Fibroblast of the aortic adventitia (primary cell): ENCODE data around the gene NCKAP5. TPM values are rescaled to one million over a fixed set of nuclear protein-coding genes. Genes with fewer than 3 reads are reported as not detected.
"Not testable (repeated sequence)": the region's sequence is repeated elsewhere in the genome, so short reads cannot be mapped to it uniquely, and the experiment has no call there.

ENCODE experiments used
- DNase-seq: peaks from one replicate; pipeline ENCODE4 v3.0.0-alpha.2; 2010; ENCODE audit warnings: low read depth
- H3K4me3 ChIP-seq: 2 replicates; pipeline ENCODE4 v1.5.1; 2011; ENCODE audit warnings: low read depth, mild to moderate bottlenecking, control low read depth, low read length, moderate library complexity
- CTCF ChIP-seq: IDR thresholded peaks from 2 replicates; pipeline ENCODE4 v1.5.1; 2011; ENCODE audit warnings: mild to moderate bottlenecking, low read length, control low read depth, inconsistent platforms; ENCODE audit not compliant: insufficient read depth
- total RNA-seq: library from RNA; depleted of rRNA; stranded (reverse); fragments of >200 nt; gene quantifications from 2 replicates; pipeline ENCODE4 v1.2.3, GENCODE V29; 2012; ENCODE audit warnings: low replicate concordance

The NCKAP5 gene
- total RNA-seq, 1 donor, result 4.4 TPM

GRCh38 chr2:133521146-133521745, 47.0 kb downstream of the NCKAP5 start:
- no peak for TF ChIP-seq CTCF
- DNase-seq, result no peak
- no peak overlapping the region for H3K4me3 ChIP-seq

DNA sequence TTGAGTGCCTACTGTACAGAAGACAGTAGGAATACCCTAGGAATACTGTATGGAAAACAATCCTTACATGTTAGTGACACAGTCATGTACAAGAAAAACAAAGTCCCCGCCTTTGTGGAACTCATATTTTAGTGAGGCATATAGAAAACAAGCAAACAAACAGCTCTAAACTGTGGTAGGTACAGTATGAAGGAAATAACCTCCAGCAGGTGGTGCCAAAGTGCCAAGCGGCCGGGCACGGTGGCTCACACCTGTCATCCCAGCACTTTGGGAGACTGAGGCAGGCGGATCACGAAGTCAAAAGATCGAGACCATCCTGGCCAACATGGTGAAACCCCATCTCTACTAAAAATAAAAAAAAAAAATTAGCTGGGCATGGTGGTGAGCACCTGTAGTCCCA, 48.6 kb downstream of the NCKAP5 start:
- not testable (repeated sequence) for DNase-seq, H3K4me3 ChIP-seq

DNA sequence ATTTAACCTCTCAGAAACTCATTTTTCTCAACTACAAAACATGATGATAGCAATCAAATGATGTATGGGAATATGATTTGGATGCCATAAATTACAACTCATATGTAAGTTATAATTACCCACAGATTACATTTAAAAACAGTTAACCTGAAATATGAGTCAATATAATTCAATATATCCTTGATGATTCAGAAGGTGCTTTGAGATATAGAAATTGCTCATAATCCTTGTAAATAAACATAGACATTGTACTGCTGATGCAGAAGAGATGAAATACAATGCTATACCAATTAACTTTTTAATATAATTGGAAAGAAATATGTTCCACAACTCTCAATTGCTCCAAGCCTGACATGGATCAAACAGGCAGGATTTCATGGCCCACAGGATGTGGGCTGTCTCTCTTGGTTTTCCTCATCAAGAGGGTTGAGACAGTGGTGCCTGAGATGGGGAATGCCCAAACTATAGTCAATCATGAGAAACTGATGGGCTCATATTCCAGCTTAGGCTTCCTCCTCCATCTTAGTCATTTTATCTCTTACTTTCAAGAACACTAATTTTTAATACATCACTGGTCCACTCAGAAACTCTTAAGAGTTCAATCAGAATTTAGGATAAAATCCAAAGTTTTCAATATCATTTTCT, 49.4 kb downstream of the NCKAP5 start:
- no peak for TF ChIP-seq CTCF
- no peak overlapping the region for H3K4me3 ChIP-seq
- no peak for DNase-seq

GRCh38 chr2:133517876-133518275, 50.4 kb downstream of the NCKAP5 start:
- H3K4me3 ChIP-seq, result no peak overlapping the region
- no peak for TF ChIP-seq CTCF
- no peak for DNase-seq

DNA sequence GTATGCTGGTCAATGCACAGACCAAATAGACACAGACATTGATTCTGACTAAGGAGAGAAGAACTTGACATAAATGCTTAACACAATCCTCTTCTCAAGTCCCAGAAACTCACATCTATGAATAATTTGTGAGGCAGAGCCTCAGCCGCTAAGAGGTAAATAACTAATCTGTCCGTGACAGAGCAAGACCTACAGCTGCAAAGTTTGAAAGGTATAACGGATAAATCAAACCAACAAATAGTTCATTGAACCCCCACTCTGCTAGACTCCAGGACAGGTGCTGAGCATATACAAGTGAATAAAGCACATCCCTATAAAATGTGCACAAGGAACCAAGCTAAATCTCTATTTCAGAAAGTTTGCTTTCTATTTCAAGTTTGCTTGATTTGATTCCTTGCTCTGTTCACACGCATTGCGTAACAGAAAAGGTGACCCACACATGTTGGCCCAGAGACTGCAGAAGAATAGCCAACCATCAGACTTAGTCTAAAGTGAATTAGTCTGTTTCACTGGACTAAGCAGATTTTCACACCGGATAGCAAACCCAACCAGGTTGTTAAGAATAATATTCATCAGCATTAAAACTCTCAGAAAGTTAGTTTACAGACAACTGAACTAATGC, 51.7 kb downstream of the NCKAP5 start:
- DNase-seq, result peak; percentile 36
- no peak overlapping the region for H3K4me3 ChIP-seq
- no peak for TF ChIP-seq CTCF

DNA sequence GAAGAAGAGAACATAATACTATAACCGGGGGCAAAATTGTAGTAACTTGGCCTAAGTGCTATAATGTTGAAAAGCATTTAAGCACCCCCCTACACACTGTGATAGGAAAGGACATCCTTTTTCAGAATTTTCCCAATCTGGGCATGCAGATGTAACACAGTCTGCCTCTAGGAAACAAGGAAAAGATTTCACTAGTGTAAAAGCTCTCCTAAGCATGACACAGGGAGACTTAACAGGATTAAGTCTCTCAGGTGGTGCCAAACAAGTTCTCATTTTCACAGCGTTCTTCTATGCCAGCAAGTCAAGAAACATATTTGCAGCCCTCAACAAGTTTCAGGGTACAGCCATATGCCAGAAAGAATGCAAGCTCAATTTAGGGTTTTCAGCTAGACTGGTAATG, 53.0 kb downstream of the NCKAP5 start:
- no peak for DNase-seq
- TF ChIP-seq CTCF, result no peak
- H3K4me3 ChIP-seq, result no peak overlapping the region

- TF ChIP-seq CTCF, result no peak
- no peak overlapping the region for H3K4me3 ChIP-seq
- DNase-seq, result no peak
Measured at GRCh38 chr2:133513893-133514292, 54.4 kb downstream of the NCKAP5 start.
